Stimulated activated CD4-positive, alpha-beta T cell treated with anti-CD3 and anti-CD28 coated beads, TNF-alpha, amount 100 ng/mL, for 1 hour (primary cell): Measurements from ENCODE around the gene CATSPER3.

Experiments used
- DNase-seq, 3 donors: peaks; one replicate each; pipeline ENCODE4 v3.0.0-alpha.2; 2020; ENCODE audit warnings: low read depth in 3 of 3, low spot score in 1 of 3

The CATSPER3 gene

GRCh38 chr5:135010502-135011354, 43.0 kb downstream of the CATSPER3 start:
- no peak for DNase-seq

- no peak for DNase-seq
These were observed 43.8 kb downstream of the CATSPER3 start for GRCh38 chr5:135011355-135012032.

- no peak for DNase-seq
These were observed 44.4 kb downstream of the CATSPER3 start for GRCh38 chr5:135012033-135012588.

- no peak for DNase-seq
These were observed 45.3 kb downstream of the CATSPER3 start for GRCh38 chr5:135012951-135013391.

- no peak for DNase-seq
These were observed 45.7 kb downstream of the CATSPER3 start for GRCh38 chr5:135013445-135013844.

GRCh38 chr5:135013947-135014570, 46.4 kb downstream of the CATSPER3 start:
- no peak for DNase-seq

- no peak for DNase-seq
These were observed 48.2 kb downstream of the CATSPER3 start for GRCh38 chr5:135015942-135016341.

- no peak for DNase-seq
These were observed 49.2 kb downstream of the CATSPER3 start for GRCh38 chr5:135016861-135017290.

GRCh38 chr5:135018457-135018856, 50.8 kb downstream of the CATSPER3 start:
- DNase-seq, result no peak

GRCh38 chr5:135019314-135019713, 51.6 kb downstream of the CATSPER3 start:
- DNase-seq, result no peak

- no peak for DNase-seq
These were observed 52.6 kb downstream of the CATSPER3 start for GRCh38 chr5:135020111-135020895.

GRCh38 chr5:135024956-135025729, 57.4 kb downstream of the CATSPER3 start:
- no peak for DNase-seq

- no peak for DNase-seq
These were observed 58.3 kb downstream of the CATSPER3 start for GRCh38 chr5:135025730-135026644.

- no peak for DNase-seq
These were observed 59.0 kb downstream of the CATSPER3 start for GRCh38 chr5:135026645-135027265.

- no peak for DNase-seq
These were observed 59.6 kb downstream of the CATSPER3 start for GRCh38 chr5:135027266-135027696.

GRCh38 chr5:135027697-135028615, 60.2 kb downstream of the CATSPER3 start:
- DNase-seq, result no peak

GRCh38 chr5:135028791-135029476, 61.2 kb downstream of the CATSPER3 start:
- no peak for DNase-seq
